Inflammatory macrophage treated with lipopolysaccharide for 1 hour (primary cell): Measurements from ENCODE around the gene STYXL1.
"Not testable (repeated sequence)": the region's sequence is repeated elsewhere in the genome, so short reads cannot be mapped to it uniquely, and the experiment has no call there.

Experiments used
- DNase-seq, 2 donors: peaks; one replicate each; pipeline ENCODE4 v3.0.0-alpha.2; 2020 to 2022

Gene STYXL1

GRCh38 chr7:76065016-76065612, 17.3 kb upstream of the STYXL1 start:
- DNase-seq: no peak

GRCh38 chr7:76064208-76064970, 16.6 kb upstream of the STYXL1 start:
- DNase-seq: no peak

- no peak for DNase-seq
These were observed 15.7 kb upstream of the STYXL1 start for GRCh38 chr7:76063525-76063924.

GRCh38 chr7:76063114-76063513, 15.3 kb upstream of the STYXL1 start:
- DNase-seq: no peak

- no peak for DNase-seq
These were observed 14.5 kb upstream of the STYXL1 start for GRCh38 chr7:76062254-76062653.

GRCh38 chr7:76060842-76061241, 13.0 kb upstream of the STYXL1 start:
- DNase-seq: no peak

GRCh38 chr7:76058745-76059144, 10.9 kb upstream of the STYXL1 start:
- DNase-seq: not testable (repeated sequence)

GRCh38 chr7:76057813-76058145, 10.0 kb upstream of the STYXL1 start:
- no peak for DNase-seq

- no peak for DNase-seq
These were observed 9.5 kb upstream of the STYXL1 start for GRCh38 chr7:76057103-76057812.

GRCh38 chr7:76056241-76056640, 8.4 kb upstream of the STYXL1 start:
- DNase-seq: no peak

- DNase-seq: no peak
These were observed 6.6 kb upstream of the STYXL1 start for GRCh38 chr7:76054123-76055120.

GRCh38 chr7:76053461-76053860, 5.7 kb upstream of the STYXL1 start:
- no peak for DNase-seq

GRCh38 chr7:76052681-76053080, 4.9 kb upstream of the STYXL1 start:
- not testable (repeated sequence) for DNase-seq

GRCh38 chr7:76051840-76052239, 4.0 kb upstream of the STYXL1 start:
- DNase-seq: no peak

GRCh38 chr7:76050545-76050944, 2.7 kb upstream of the STYXL1 start:
- DNase-seq: no peak

GRCh38 chr7:76049295-76049694, 1.5 kb upstream of the STYXL1 start:
- no peak for DNase-seq

- no peak for DNase-seq
These were observed 828 bp upstream of the STYXL1 start for GRCh38 chr7:76048668-76048988.

GRCh38 chr7:76047305-76047810, 442 bp downstream of the STYXL1 start:
- DNase-seq: peak in 1 of 2 donors; percentile 43

GRCh38 chr7:76044375-76044865, 3.4 kb downstream of the STYXL1 start:
- DNase-seq: peak; percentile 12 to 52

- no peak for DNase-seq
These were observed 7.7 kb downstream of the STYXL1 start for GRCh38 chr7:76040126-76040525.

- no peak for DNase-seq
These were observed 10.5 kb downstream of the STYXL1 start for GRCh38 chr7:76037310-76037709.

GRCh38 chr7:76031964-76032363, 15.8 kb downstream of the STYXL1 start:
- no peak for DNase-seq

- DNase-seq: not testable (repeated sequence)
These were observed 18.1 kb downstream of the STYXL1 start for GRCh38 chr7:76029682-76030081.
